Keratinocyte (primary cell): Measurements from ENCODE around the gene CHI3L1. TPM values are rescaled to one million over a fixed set of nuclear protein-coding genes. Genes with fewer than 3 reads are reported as not detected.

ENCODE experiments used
- DNase-seq: peaks from one replicate; pipeline ENCODE4 v3.0.0-alpha.2; 2011; ENCODE audit warnings: low read depth, missing footprints, low spot score
- FAIRE-seq: peaks from 2 replicates; lab custom pipeline; 2011; peaks lifted over from hg19 to GRCh38; lab: Jason Lieb, UNC
- H2AFZ ChIP-seq: 2 replicates; pipeline ENCODE4 v1.6.0; 2012; ENCODE audit warnings: low read length, control low read depth, inconsistent platforms; ENCODE audit not compliant: control insufficient read depth
- H3K27ac ChIP-seq: 2 replicates; pipeline ENCODE4 v1.5.1; 2011; ENCODE audit warnings: low read length; ENCODE audit not compliant: control insufficient read depth, insufficient read depth
- H3K27me3 ChIP-seq: 3 replicates; pipeline ENCODE4 v1.6.0; 2011; ENCODE audit warnings: low read length; ENCODE audit not compliant: control insufficient read depth, insufficient read depth; ENCODE audit errors: extremely low read depth
- H3K36me3 ChIP-seq, 2 experiments: 2 replicates in 1 of 2; 3 replicates in 1 of 2; pipeline ENCODE4 v1.5.1; 2011; ENCODE audit warnings: low read length in 2 of 2, mild to moderate bottlenecking in 1 of 2; ENCODE audit not compliant: control insufficient read depth in 2 of 2, insufficient read depth in 2 of 2; ENCODE audit errors: extremely low read depth in 1 of 2
- H3K4me1 ChIP-seq: 3 replicates; pipeline ENCODE4 v1.5.1; 2011; ENCODE audit warnings: low read length; ENCODE audit not compliant: control insufficient read depth, insufficient read depth; ENCODE audit errors: extremely low read depth
- H3K4me2 ChIP-seq: 3 replicates; pipeline ENCODE4 v1.6.0; 2011; ENCODE audit warnings: low read depth, low read length; ENCODE audit not compliant: control insufficient read depth, insufficient read depth; ENCODE audit errors: extremely low read depth
- H3K4me3 ChIP-seq, 3 experiments: fragments of 200-600 bp in 1 of 3; sonication (generic) in 1 of 3; 2 replicates in 2 of 3; 3 replicates in 1 of 3; pipeline ENCODE4 v1.5.1; 2011 to 2016; ENCODE audit warnings: low read length in 3 of 3, mild to moderate bottlenecking in 3 of 3, control low read depth in 2 of 3, inconsistent platforms in 1 of 3, low read depth in 1 of 3, mixed read lengths in 1 of 3, mixed run types in 1 of 3, moderate library complexity in 1 of 3; ENCODE audit not compliant: control insufficient read depth in 2 of 3, insufficient read depth in 2 of 3; ENCODE audit errors: extremely low read depth in 1 of 3
- H3K79me2 ChIP-seq: 2 replicates; pipeline ENCODE4 v1.6.0; 2012; ENCODE audit warnings: low read length; ENCODE audit not compliant: control insufficient read depth, insufficient read depth
- H3K9ac ChIP-seq: 3 replicates; pipeline ENCODE4 v1.6.0; 2011; ENCODE audit warnings: low read length; ENCODE audit not compliant: control insufficient read depth, insufficient read depth; ENCODE audit errors: extremely low read depth
- H3K9me1 ChIP-seq: 3 replicates; pipeline ENCODE4 v1.6.0; 2011; ENCODE audit warnings: low read length; ENCODE audit not compliant: control insufficient read depth, insufficient read depth; ENCODE audit errors: extremely low read depth
- H3K9me3 ChIP-seq: 2 replicates; pipeline ENCODE4 v1.5.1; 2012; ENCODE audit warnings: low read depth, low read length; ENCODE audit not compliant: control insufficient read depth
- H4K20me1 ChIP-seq: 3 replicates; pipeline ENCODE4 v1.6.0; 2011; ENCODE audit warnings: low read length; ENCODE audit not compliant: control insufficient read depth, insufficient read depth; ENCODE audit errors: extremely low read depth
- EZH2 ChIP-seq: IDR thresholded peaks from one replicate; pipeline ENCODE4 v1.6.1; 2012; ENCODE audit warnings: inconsistent platforms, mild to moderate bottlenecking, low read length, moderate library complexity
- dilution Hi-C: fragments of 300-500 bp; cut with MboI; formaldehyde crosslinking; loops from one replicate; pipeline ENCODE4 v1.7.0; 2020; ENCODE audit warnings: low sequenced_read_pairs; ENCODE audit not compliant: extremely low pct_ligation_motif_present
- polyA plus RNA-seq, 5 experiments: library from polyadenylated mRNA; depleted of rRNA in 3 of 5; stranded (reverse) in 3 of 5; stranded (forward) in 1 of 5; unstranded in 1 of 5; fragments of >200 nt; gene quantifications; 1 replicate in 1 of 5; 2 replicates in 3 of 5; 3 replicates in 1 of 5; pipeline versions ENCODE4 v1.2.1 to v1.2.3, GENCODE V29; 2011 to 2012; ENCODE audit warnings: missing spikeins in 2 of 5, low read depth in 1 of 5, low replicate concordance in 1 of 5
- TF ChIP-seq, protein P1 (sequence below), 3 experiments: IDR thresholded peaks in 1 of 3; conservative IDR thresholded peaks in 1 of 3; optimal IDR thresholded peaks in 1 of 3; 2 replicates in 2 of 3; 3 replicates in 1 of 3; pipeline versions ENCODE3 to v1.5.1; 2011; ENCODE audit warnings: low read length in 3 of 3, mild to moderate bottlenecking in 3 of 3, moderate library complexity in 2 of 3, control low read depth in 1 of 3, inconsistent platforms in 1 of 3; ENCODE audit not compliant: insufficient read depth in 2 of 3; ENCODE audit errors: extremely low read depth in 1 of 3

Gene CHI3L1
- polyA plus RNA-seq, 1 donor (not counting 4 experiments of a cell fraction or from before 2014, with no cell fraction given) = 0.20 TPM

DNA sequence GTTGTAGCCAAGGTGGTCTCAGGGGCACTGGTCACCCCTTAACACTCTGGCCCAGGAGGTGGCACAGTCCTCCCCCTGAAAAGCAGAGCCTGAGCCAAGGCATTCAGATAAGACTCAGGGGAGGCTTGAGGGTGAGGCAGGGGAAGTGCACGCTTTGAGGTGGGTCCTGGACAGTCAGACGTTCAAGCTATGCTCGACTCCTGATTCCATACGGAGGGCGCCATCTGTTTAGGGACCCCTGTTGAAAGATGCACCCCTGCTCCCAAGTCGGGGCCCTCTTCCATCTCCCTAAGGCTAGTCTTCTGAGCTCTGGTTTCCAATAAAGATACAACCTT is 12.9 kb upstream of the CHI3L1 start:
- H2AFZ ChIP-seq = no peak overlapping the region
- TF ChIP-seq, protein P1, sequence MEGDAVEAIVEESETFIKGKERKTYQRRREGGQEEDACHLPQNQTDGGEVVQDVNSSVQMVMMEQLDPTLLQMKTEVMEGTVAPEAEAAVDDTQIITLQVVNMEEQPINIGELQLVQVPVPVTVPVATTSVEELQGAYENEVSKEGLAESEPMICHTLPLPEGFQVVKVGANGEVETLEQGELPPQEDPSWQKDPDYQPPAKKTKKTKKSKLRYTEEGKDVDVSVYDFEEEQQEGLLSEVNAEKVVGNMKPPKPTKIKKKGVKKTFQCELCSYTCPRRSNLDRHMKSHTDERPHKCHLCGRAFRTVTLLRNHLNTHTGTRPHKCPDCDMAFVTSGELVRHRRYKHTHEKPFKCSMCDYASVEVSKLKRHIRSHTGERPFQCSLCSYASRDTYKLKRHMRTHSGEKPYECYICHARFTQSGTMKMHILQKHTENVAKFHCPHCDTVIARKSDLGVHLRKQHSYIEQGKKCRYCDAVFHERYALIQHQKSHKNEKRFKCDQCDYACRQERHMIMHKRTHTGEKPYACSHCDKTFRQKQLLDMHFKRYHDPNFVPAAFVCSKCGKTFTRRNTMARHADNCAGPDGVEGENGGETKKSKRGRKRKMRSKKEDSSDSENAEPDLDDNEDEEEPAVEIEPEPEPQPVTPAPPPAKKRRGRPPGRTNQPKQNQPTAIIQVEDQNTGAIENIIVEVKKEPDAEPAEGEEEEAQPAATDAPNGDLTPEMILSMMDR (optimal IDR thresholded peaks at IDR 0.05 in 1 of 3, IDR thresholded peaks at IDR 0.05 in 1 of 3, conservative IDR thresholded peaks at IDR 0.05 in 1 of 3; ENCODE audit: extremely low read depth in 1 of 3, insufficient read depth in 2 of 3, low read length in 3 of 3) = no peak
- TF ChIP-seq EZH2 = no peak
- dilution Hi-C loops = no loop called here
- FAIRE-seq (no peak), DNase-seq (no peak)
- no peak overlapping the region for H3K4me2 ChIP-seq
- no peak overlapping the region for H3K9ac ChIP-seq
- no peak overlapping the region for H3K4me3 ChIP-seq
- H3K4me1 ChIP-seq = no peaks in the 10 kb centered on the region
- no peaks in the 10 kb centered on the region for H3K79me2 ChIP-seq
- H3K9me1 ChIP-seq = no peaks in the 10 kb centered on the region
- H4K20me1 ChIP-seq = no peaks in the 10 kb centered on the region
- peaks cover 5% of the 10 kb centered on the region for H3K27me3 ChIP-seq
- no peak overlapping the region for H3K27ac ChIP-seq
- no peaks in the 10 kb centered on the region for H3K9me3 ChIP-seq
- no peaks in the 10 kb centered on the region for H3K36me3 ChIP-seq

DNA sequence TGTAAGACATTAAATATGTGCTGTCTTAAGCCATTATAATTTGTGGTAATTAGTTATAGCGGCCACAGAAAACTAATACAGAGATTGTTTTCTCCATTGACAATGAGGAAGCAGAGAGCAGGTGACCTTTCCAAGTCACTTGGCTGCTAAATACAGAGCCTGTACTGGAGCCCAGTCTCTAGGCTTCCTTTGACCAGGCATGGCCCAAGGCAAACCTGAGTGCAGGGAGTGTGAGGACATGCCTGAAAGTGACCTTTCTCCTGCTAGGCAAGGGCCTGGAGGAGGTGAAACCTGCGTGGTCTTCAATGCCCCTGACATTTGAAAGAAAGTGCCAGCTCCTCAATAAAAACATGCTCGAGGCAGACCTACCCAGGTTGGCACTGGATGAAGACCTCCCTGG is 12.5 kb upstream of the CHI3L1 start:
- H3K27me3 ChIP-seq = peaks cover 5% of the 10 kb centered on the region
- no peaks in the 10 kb centered on the region for H3K79me2 ChIP-seq
- no peak for TF ChIP-seq EZH2
- TF ChIP-seq, protein P1 (optimal IDR thresholded peaks at IDR 0.05 in 1 of 3, IDR thresholded peaks at IDR 0.05 in 1 of 3, conservative IDR thresholded peaks at IDR 0.05 in 1 of 3; ENCODE audit: extremely low read depth in 1 of 3, insufficient read depth in 2 of 3, low read length in 3 of 3) = no peak
- H3K4me1 ChIP-seq = no peaks in the 10 kb centered on the region
- no peak for DNase-seq
- H3K9me1 ChIP-seq = no peaks in the 10 kb centered on the region
- H3K4me3 ChIP-seq = no peak overlapping the region
- H3K36me3 ChIP-seq = no peaks in the 10 kb centered on the region
- no peak overlapping the region for H2AFZ ChIP-seq
- H3K9me3 ChIP-seq = no peaks in the 10 kb centered on the region
- dilution Hi-C loops = no loop called here
- no peak overlapping the region for H3K9ac ChIP-seq
- no peaks in the 10 kb centered on the region for H4K20me1 ChIP-seq
- no peak overlapping the region for H3K27ac ChIP-seq
- FAIRE-seq = no peak
- no peak overlapping the region for H3K4me2 ChIP-seq
